HG03095 (cell line): ENCODE data around the gene LTBP2.

Experiments used
- ATAC-seq: cut with Tn5 transposase; IDR thresholded peaks from one replicate; pipeline ENCODE4 v1.9.1; 2021; ENCODE audit warnings: moderate library complexity; ENCODE audit not compliant: unreplicated experiment

Gene LTBP2

GRCh38 chr14:74638966-74639365 is 26.9 kb upstream of the LTBP2 start:
- no peak for ATAC-seq

DNA sequence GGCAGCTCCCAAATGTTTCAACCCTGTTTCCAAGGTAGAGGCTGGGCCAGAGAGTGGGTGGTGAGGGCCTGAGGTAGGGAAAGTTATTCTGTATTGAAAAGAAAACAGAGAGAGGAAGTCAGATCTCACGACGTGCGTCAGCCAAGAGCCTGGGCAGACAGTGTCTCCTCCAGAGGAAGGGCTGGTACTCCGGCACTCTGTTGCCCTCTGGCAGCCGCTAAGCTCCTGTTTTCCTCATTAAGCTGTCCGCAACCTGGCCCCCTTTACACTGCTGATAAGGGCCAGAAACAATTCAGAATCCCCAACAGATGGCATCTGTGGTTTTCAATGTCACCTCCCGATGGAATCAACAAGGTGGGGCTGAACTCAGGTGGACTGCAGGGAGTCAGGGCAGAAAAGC is 26.0 kb upstream of the LTBP2 start:
- ATAC-seq, result no peak

DNA sequence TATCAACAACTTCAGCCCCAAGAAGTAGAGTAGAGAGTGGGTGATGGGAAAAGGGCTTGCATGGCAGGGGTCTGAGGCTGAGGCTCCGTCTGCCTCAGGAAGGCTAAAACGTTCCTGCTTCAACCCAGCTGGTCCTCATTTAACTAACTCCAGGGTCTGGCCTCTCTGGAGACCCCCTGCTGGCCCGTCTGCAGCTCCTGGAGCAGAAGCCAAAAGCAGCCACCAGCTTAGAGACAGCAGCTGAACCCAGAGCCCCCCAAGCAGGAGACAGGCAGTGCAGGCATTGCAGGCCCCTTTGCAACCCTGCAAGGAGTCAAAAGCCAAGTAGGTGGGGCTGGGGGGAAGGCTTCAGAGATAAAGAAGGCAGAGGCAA is 25.1 kb upstream of the LTBP2 start:
- ATAC-seq, result no peak

GRCh38 chr14:74636424-74637177 is 24.6 kb upstream of the LTBP2 start:
- no peak for ATAC-seq

- no peak for ATAC-seq
These were observed 23.8 kb upstream of the LTBP2 start for GRCh38 chr14:74635847-74636246.

DNA sequence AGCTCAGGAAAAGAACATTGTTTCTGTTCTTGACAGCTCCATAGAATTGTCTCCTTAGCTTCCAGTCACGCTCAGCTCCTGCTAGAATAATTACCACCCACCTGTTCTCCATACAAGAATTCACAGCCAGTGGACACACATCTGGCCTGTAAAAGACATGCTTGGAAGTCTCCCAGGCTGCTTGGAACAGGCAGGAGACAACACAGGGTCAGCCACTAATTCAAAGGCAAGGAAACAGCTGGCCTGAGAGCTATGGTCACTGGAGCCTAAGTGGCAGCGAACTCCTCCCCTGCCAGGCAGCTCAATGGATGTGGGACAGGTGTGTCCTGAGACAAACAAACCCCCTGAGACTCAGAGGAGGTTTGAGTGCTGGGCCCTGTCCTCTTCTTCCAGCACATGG is 22.9 kb upstream of the LTBP2 start:
- ATAC-seq, result no peak

DNA sequence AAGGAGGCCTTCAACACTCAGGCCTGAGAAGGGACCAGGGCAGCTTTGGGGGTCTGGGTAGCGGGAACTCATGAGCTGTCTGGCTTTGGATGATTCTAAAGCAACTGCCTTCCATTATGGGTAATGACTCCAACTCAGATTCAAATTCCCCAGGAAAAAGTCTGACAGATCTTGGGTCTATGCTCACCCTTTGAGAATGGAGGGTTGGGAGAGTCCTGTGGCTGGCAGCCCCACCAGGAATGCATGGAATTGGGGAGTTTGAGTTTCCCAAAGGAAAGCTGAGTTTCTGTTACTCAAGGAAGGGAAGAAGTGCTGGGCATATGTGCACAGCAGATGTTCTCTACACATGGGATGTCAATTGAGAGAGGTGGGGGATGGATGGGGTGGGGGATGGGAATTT is 22.4 kb upstream of the LTBP2 start:
- no peak for ATAC-seq

- ATAC-seq, result no peak
These were observed 19.0 kb upstream of the LTBP2 start for GRCh38 chr14:74630881-74631690.

DNA sequence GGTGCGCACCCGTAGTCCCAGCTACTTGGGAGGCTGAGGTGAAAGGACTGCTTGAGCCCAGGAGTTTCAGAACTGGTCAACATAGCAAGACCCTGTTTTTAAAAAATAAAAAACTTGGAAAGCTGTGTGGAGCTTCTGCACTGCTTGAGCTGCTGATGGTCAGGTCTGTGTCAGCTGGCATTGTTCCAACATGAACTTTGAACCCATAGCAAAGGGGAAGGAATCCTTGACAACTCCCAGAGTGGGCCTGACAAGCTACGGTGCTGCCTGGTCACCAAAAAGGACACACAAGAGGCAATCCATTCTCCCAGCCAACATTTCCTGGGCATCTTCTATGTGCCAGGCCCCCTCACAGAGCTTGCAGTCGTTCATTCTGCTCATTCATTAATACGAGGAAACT is 16.4 kb upstream of the LTBP2 start:
- no peak for ATAC-seq

GRCh38 chr14:74627076-74627475 is 15.0 kb upstream of the LTBP2 start:
- ATAC-seq, result no peak

DNA sequence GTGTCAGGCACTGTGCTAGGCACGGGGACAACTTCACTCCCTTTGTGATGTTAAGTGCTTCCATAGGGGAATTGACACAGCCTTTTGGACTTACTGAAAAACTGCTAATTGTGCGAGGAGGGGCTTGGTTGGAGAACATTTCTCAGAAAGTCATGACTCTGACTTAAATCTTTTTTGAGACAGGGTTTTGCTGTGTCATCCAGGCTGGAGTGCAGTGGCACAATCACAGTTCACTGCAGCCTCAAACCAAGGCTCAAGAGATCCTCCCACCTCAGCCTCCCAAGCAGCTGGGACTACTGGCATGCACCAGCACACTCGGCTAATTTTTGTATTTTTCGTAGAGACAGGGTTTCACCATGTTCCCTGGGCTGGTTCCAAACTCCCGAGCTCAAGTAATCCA is 10.2 kb upstream of the LTBP2 start:
- ATAC-seq, result no peak

- no peak for ATAC-seq
These were observed 9.5 kb upstream of the LTBP2 start for GRCh38 chr14:74621556-74621955.

- ATAC-seq, result no peak
These were observed 8.9 kb upstream of the LTBP2 start for GRCh38 chr14:74620923-74621322.

GRCh38 chr14:74620497-74620921 is 8.5 kb upstream of the LTBP2 start:
- no peak for ATAC-seq

- no peak for ATAC-seq
These were observed 7.7 kb upstream of the LTBP2 start for GRCh38 chr14:74619672-74620131.

GRCh38 chr14:74618078-74618952 is 6.3 kb upstream of the LTBP2 start:
- no peak for ATAC-seq

GRCh38 chr14:74616996-74617700 is 5.1 kb upstream of the LTBP2 start:
- no peak for ATAC-seq

DNA sequence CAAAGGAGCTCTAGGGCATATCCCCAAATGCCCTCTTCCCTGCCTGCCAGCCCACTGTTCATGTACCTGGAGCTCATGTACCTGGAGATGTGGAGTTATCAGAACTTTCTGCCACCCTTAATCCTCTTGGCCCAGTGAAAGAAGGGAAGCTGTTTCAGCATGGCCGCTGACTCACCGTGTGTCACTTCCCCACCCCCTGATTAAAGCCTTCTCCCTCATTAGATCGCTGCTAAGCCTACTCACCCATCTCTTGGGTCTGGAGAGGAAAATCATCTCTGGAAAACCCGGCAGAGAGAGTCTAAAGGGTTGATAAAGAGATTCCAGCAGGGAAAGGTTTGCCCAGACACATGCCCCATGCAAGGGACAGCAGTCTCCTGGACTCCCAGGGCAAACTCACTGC is 4.5 kb upstream of the LTBP2 start:
- no peak for ATAC-seq

DNA sequence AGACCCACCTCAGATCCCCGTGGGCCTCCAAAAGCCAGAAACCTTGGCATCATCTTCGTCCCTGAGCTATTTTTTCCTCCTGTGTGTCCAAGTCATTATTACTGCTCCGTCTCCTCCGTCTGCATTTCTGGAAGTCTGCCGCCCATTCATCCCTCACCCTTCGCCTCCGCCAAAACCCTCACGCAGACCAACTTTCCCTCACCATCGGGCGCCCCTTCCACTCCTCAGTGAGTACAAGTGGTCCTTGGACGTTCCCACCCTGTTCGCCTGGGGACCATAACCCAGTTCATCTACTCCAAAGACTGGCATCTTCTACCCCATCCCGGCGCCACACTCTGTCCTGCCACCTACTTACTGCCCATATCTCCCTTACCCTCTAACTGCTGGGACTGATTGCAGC is 3.7 kb upstream of the LTBP2 start:
- no peak for ATAC-seq
